Stimulated activated CD8-positive, alpha-beta memory T cell treated with anti-CD3 and anti-CD28 coated beads, Interleukin-2, amount 100 ng/mL, for 48 hours (primary cell): ENCODE measurements around the gene HYI.
A peak's percentile ranks its signal among the peaks of the same experiment; 100 is the strongest.
"Not testable (repeated sequence)": the region's sequence is repeated elsewhere in the genome, so short reads cannot be mapped to it uniquely, and the experiment has no call there.

ENCODE experiments used
- DNase-seq, 2 donors: peaks; one replicate each; pipeline ENCODE4 v3.0.0-alpha.2; 2020; ENCODE audit warnings: low read depth in 2 of 2

HYI gene

DNA sequence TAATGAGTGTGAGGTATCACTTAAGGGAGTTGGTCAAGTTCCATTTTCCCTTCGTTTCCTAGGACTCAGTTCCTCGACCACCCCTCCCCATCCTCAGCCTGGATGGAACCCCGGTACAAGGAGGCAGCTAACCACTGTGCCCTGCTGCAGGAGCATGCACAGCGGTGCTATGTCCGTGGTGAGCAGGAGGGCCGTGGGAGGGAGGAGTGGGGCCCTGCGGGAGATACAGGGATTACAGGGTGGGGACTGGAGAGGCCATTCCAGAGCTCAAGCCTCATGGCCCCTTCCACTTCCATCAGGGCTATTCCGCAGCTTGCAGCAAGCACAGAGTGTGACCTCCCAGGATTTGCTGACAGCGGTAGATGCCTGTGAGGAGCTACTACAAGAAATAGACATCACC, 25.8 kb downstream of the HYI start:
- DNase-seq = no peak

DNA sequence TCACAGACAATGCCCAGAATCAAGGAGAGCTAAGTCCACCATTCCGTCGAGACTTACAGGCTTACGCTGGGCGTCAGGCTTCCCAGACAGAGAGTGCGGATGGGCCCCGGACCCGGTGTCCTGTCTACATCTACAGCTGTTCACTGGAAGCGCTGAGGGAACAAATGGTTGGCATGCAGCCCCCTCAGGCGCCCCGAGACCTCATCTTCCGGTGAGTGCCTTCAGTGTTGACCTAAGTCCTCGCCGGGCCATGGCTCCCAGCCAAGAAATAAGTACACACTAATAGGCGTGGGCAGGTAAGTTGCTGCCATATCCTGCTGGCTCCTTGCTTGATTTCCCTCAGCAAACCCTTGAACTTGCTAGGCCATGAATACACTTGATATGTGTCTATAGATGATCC, 26.2 kb downstream of the HYI start:
- DNase-seq = no peak

DNA sequence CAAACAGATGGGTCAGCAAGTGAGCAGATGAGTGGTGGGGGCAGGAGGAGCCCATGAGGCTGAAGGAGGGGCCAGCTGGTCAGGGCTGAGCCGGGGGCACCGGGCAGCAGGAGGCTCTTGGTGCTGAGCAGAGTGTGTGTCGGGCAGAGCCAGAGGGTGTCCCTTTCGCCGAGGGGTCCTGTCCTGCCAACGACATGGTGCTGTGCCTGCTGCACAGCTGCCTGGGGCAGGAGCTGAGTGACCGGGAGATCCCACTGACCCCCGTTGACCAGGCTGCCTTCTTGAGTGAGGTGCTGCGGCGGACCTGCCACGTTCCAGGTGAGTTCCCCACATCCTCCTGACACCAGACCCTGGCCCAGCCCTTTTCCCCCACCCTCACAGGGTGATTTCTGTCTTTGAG, 27.5 kb downstream of the HYI start:
- no peak for DNase-seq

GRCh38 chr1:43425045-43425444, 28.7 kb downstream of the HYI start:
- no peak for DNase-seq

- DNase-seq = no peak
These were observed 29.8 kb downstream of the HYI start for GRCh38 chr1:43423672-43424550.

DNA sequence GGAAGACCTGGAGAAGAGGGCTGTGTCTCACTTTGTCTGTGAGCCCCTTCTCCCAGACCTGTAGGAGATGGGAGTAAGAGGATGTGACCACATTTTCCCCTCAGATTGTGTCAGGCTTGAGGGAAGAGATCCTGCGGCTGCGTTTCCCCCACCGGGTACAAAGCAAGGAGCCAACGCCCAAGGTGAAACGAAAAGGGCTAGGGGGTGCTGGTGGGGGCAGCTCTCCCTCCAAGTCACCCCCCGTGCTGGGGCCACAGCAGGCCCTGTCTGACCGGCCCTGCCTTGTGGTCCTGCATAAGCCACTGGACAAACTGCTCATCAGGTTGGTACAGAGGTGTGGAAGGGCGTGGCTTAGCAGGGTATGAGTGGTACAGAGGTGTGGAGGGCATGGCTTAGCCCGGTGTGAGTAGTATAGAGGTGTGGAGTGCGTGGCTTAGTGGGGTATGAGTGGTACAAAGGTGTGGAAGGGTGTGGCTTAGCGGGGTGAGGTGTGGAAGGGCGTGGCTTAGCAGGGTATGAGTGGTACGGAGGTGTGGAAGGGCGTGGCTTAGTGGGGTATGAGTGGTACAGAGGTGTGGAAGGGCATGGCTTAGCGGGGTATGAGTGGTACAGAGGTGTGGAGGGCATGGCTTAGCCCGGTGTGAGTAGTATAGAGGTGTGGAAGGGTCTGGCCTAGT, 30.6 kb downstream of the HYI start:
- no peak for DNase-seq

GRCh38 chr1:43421976-43422750, 31.6 kb downstream of the HYI start:
- DNase-seq = no peak

DNA sequence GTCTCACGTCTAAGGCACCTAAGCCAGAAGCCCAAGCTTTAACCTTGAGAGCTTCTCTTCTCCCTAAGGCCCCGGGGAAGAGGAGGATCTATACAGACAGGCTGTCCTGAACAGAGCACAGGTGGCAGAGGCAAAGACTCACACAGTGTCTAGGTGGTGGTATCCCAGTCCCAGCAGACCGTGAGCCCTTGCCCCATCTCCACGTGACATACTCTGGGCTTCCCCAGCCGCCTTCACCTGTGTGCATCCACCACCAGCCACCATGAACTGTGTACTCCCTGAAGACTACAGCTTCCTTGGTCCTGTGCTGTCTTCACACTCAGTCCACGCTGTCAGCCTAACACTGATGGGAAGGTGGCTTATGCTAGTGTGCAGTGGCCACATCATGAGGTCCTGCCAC, 32.3 kb downstream of the HYI start:
- DNase-seq = no peak

DNA sequence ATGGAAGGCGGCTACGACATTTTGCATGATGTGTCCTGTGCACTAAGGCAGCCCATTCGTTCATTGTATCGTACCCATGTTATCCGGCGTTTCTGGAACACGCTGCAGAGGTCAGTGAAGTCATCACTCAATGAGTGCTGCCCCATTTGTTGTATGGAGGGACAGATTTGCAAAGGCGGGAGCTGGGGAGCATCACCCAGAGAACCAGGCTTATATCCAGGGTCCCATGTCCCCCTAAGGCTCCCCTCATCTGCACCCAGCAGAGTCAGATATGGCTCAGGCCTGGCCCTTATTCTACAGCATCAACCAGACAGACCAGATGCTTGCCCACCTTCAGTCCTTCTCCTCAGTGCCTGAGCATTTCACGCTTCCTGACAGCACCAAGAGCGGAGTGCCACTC, 32.9 kb downstream of the HYI start:
- no peak for DNase-seq

DNA sequence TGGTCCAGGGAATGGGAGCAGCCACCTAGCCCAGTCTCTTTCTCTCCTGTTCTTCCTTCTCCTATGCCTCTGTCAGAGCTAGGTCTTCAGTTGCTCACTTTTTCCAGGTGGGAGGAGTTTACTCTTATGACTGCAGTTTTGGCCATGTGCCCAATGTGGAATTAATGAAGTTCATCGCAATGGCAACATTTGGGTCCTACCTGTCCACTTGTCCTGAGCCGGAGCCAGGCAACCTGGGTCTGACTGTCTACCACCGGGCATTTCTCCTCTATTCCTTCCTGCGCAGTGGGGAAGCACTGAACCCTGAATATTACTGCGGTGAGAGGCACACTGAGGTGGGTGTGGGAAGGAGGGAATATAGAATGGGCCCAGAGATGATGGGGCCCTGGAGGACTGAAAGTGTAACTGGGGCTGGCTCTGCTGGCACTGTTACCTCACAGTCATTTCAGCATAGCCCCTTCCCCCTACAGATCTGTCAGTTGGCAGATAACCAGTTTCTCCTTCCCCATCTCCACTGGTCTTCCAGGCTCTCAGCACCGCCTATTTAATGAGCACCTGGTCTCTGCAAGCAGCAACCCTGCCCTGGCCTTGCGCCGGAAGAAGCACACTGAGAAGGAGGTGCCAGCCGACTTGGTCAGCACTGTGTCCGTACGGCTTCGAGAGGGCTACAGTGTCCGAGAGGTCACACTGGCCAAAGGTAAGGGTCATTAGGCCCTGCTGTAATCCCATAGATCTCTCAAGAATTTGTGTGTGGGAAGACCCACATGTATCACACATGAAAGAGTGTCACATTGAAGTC, 33.9 kb downstream of the HYI start:
- no peak for DNase-seq

DNA sequence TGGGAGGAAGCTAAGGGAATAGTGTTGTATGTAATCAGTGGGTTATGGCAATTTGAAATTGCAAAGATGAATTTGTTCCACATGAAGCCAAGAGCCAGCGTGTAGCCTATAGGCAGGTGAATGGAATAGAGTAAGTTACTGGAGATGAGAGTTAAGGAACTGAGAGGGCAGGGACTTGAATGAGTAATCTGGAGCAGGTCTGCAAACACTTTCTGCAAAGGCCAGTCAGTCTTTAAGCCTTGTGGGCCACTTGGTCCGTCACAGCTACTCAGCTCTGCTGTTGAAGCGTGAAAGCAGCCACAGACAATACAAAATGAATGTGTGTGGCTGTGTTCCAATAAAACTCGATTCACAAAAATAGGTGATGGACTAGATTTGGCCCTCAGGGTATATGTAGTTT, 34.9 kb downstream of the HYI start:
- DNase-seq = no peak

DNA sequence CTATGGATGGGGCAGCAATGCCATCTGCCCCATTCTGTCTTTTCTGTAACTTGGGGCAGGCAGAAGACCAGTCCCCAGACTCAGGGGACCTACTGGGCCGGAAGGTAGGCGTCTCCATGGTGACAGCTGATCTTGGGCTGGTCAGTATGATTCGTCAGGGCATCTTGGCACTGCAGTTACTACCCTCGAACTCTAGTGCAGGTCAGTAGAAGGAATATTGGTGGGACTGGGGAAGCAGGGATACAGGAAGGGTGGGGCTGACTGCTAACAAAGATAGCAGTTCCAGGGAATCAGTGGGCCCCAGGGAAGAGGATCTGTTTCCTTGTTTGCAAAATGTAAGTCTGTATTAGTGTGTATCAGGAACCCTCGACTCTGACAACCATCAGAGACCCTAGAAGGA, 37.8 kb downstream of the HYI start:
- DNase-seq = no peak

DNA sequence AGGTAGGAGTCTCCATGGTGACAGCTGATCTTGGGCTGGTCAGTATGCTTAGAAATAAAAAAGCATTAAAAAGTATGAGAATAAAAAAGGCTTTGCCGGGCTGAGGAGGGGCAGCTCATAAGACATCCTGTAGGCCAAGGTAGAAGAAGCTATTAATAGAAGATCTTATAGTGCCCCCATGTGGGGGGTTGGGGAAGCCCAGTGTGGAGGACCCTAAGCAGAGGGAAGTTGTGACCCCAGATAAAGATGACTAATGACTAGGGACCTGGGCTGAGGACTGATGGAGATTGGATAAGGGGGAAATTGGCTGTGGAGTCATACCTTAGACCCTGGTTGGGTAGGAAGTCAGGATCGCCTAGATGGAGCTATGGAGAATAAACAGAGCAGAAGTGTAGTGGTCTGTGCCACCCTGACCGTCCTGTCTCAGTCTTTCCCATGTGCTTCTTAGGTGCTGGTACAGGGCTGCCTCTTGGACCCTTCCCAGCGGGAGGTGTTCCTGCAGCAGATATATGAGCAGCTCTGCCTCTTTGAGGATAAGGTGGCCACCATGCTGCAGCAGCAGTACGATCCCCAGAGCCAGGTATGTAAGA, 39.0 kb downstream of the HYI start:
- peak; percentile 26 to 40 for DNase-seq

DNA sequence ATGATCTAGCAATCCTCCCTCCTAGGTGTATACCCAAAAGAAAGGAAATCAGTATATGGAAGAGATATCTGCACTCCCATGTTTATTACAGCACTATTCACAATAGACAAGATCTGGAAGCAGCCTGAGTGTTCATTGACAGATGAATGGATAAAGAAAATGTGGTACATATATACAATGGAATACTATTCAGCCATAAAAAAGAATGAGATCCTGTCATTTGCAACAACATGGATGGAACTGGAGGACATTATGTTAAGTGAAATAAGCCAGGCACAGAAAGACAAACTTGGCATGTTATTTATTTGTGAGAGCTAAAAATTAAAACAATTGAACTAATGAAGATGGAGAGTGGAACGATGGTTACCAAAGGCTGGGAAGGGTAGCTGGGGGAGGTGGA, 40.3 kb downstream of the HYI start:
- not testable (repeated sequence) for DNase-seq

DNA sequence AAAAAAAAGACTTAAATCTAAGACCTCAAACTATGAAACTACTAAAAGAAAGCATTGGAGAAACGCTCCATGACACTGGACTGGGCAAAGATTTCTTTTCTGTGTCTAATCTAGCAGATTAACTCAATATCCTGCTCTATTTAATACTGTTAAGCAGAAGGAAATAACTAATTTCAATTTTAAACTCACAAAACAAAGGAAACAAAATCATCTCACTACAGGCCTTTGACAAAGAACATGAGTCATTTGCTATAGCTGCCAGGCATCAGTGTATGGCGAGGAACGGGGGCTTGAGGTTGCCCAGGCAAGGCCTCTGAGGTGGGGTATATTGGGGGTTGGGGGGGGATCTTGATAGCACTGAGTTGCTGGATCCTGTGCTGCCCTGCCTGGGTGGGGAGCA, 43.2 kb downstream of the HYI start:
- DNase-seq = no peak

GRCh38 chr1:43405876-43406234, 47.9 kb downstream of the HYI start:
- no peak for DNase-seq

DNA sequence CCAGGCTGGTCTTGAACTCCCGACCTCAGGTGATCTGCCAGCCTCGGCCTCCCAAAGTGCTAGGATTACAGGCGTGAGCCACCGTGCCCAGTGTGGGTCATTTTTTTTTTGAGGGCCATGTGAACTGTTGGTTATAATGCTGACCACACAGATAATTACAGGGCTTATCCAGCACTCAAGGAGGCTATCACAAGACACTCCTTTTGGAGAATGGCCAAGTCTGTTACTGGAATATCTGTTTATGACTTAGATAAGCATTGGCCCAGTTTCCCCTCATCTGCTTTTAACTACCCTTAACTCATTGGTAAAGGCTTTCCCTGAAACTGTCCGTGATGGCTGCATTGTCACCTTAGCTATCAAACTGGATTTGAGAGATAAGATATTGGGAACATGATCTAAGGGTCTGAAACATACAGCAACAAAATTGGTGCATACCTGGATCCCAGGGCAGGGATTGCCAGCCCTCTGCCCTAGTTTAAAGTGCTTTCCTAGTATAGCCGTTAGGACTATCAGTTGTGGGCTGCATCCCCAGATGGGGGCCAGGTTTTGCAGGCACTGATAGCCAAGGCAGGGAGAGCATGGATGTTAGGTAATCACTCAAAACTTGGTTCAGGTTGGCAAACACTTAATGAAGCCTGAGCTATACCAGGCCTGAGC, 48.4 kb downstream of the HYI start:
- no peak for DNase-seq

- no peak for DNase-seq
These were observed 49.4 kb downstream of the HYI start for GRCh38 chr1:43404353-43404752.

DNA sequence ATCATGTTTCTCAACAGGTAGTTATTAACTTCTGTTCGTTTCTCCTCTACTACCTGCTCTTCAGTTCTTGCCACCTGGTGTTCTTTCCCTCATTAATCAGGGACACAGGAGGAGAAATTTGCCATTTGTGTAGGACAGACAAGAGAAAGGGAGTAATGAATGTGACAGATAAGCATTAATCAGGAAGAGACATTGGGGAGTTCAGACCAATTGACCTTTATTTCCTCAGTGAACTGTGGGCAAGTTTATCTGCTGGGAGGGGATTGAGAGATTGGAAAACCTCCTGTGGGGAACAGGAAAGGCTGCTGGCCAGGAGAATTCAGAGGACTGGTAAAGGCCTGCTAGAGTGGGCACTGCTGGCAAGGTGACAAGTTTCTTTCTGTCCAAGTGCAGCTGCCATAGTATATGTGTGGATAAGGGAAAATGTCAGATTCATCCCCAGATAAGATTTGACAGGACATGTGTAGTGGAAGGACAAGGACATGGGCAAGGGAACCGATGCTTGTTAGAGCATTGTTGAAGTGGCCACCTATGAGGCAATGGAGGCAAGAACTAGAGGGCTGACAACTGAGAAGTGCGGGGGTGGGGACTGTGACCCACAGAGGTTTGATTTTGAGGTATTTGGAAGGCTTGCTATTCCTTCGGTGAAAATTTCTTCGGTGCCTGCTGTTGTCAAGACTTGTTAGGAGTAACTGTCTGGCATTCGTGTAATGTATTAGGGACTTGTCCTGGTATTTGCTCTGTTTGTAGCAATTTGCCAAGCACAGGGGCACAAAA, 51.5 kb downstream of the HYI start:
- DNase-seq = no peak
